ENCODE data around the gene STRIT1.
A peak's percentile ranks its signal among the peaks of the same experiment; 100 is the strongest.
"Not testable (repeated sequence)": the region's sequence is repeated elsewhere in the genome, so short reads cannot be mapped to it uniquely, and the experiment has no call there.

Gene STRIT1

GRCh38 chr3:155312781-155313180 lies 19.3 kb upstream of the STRIT1 start:
- DNase-seq: peak; percentile 50

GRCh38 chr3:155309581-155309980 lies 16.1 kb upstream of the STRIT1 start:
- no peak for DNase-seq

DNA sequence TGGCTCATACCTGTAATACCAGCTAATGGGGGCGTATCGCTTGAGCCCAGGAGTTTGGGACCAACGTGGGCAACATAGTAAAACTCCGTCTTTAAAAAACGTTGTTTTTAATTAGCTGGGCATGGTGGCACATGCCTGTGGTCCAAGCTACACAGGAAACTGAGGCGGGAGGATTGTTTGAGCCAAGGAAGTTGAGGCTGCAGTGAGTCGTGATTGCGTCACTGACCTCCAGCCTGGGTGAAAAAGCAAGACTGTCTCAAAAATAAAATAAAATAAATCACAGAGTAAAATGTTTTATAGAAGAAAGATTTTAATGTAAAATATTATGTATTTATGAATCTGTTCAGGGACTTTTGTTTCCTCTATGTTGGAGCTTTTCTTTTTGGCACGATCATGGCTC lies 15.3 kb upstream of the STRIT1 start:
- peak; percentile 64 for DNase-seq

DNA sequence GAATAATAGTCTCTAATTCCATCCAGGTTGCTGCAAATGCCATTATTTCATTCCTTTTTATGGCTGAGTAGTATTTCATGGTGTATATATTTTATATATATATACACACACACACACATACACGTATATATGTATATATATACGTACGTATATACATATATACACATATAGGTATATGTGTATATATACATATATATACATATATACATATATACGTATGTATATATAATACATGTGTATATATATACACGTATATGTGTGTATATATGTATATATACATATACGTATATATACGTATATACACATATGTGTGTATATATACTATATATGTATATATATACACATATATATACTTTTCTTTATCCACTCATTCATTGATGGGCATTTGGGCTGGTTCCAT lies 13.7 kb upstream of the STRIT1 start:
- DNase-seq: no peak

DNA sequence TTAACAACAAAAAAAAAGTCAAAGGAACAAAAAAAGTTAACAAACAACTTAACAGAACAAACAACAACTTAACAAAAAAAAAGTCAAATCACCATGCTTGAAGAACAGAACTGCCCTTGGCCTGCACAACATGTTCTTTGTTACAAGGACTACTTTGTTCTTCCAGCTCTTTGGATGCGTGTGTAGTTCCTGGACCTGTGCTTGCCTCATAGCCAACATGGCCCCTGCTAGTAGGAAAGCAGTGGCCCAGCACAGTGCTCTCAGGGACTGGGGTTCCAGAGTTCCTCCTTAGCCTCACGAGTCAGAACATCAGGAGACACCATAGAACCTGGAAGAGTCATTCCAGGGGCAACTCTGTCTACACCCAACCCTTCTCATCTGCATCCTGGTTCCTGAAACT lies 10.9 kb upstream of the STRIT1 start:
- no peak for DNase-seq

- DNase-seq: no peak
Observed at GRCh38 chr3:155303540-155304097, 10.1 kb upstream of the STRIT1 start.

GRCh38 chr3:155302891-155303290 lies 9.4 kb upstream of the STRIT1 start:
- no peak for DNase-seq

GRCh38 chr3:155302481-155302880 lies 9.0 kb upstream of the STRIT1 start:
- peak; percentile 67 for DNase-seq

GRCh38 chr3:155297100-155297499 lies 3.6 kb upstream of the STRIT1 start:
- no peak for DNase-seq

DNA sequence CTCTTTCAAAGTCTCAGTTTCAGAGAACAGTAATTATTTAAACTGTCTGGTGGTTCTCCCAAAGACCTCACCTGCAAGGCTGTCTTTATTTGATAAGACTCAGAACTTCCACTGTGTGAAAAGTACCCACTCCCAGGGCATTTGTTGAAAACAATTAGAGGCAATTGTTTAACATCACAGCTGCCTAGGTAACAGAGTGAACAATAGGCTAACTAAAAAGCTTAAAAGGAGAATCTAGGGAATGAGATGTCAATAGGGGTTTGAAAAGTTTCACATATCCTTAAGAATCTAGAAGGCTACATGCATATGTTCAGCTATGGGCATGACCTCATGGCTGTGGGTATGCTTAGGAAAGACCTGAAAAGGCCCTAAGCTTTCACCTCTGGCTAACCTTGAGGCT lies 2.9 kb upstream of the STRIT1 start:
- no peak for DNase-seq

GRCh38 chr3:155292693-155293092 lies 790 bp downstream of the STRIT1 start:
- no peak for DNase-seq

- DNase-seq: peak; percentile 25
Observed at GRCh38 chr3:155292133-155292532, 1.4 kb downstream of the STRIT1 start.

DNA sequence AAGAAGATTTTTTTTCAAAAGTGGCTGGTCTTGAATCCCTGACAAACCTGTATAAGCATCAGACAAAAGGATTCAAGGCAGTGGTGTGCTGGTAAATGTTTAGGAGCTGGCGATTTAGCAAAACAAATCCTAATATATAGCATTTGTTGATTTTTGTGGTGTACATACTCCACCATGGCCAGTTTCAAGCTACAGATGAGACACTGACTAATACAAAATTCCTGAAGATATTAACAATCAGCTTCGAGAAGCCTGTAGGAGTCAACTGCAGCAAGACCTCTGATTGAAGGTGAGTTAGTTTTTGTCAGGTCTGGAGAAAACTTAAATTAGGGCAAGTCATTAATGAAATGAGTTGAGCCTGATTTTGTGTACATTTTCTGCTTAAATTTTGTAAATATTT lies 6.7 kb downstream of the STRIT1 start:
- peak; percentile 33 for DNase-seq

GRCh38 chr3:155285936-155286335 lies 7.5 kb downstream of the STRIT1 start:
- DNase-seq: no peak

DNA sequence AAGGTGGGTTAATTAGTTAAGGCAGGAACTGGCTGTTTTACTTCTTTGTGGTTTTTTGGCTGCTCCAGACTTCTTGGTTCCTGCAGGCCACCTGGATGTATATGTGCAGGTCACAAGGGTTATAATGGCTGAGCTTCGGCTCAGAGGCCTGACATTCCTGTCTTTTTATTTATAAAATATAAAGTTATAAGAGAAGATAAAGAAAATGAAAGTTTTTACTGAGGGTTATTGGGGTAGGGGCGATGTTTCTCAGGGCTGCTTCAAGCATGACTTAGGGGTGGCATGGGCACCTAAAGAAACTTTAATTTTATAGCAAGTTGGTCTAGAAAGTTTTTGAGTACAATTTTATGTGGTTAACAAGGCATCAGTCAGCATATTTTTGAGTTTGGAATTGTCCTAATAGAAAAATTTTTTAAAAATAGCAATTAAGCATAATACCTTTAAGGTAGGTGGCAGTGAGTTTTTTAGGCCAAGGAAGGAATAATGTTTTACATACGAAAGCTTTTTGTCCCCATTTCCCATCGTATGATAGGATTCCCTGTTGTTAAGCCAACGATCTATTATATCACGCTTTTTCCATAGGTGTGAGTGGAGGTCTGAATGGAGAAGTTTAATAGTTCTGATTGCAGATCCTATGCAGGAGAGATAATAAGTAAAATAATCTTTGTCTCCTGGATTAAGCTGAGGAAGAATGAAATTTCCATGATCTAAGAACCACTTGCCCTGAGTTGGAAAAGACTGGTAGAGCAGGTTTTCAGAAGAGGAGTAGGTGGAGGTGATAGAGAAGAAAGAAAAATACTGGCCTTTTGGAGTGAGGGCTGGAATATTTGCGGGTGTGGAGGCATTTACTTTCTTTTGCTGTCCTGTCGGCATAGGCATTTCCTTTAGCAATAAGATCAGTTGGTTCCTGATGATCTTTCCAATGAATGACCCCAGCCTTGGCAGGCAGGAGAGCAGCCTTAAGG lies 10.1 kb downstream of the STRIT1 start:
- DNase-seq: no peak

DNA sequence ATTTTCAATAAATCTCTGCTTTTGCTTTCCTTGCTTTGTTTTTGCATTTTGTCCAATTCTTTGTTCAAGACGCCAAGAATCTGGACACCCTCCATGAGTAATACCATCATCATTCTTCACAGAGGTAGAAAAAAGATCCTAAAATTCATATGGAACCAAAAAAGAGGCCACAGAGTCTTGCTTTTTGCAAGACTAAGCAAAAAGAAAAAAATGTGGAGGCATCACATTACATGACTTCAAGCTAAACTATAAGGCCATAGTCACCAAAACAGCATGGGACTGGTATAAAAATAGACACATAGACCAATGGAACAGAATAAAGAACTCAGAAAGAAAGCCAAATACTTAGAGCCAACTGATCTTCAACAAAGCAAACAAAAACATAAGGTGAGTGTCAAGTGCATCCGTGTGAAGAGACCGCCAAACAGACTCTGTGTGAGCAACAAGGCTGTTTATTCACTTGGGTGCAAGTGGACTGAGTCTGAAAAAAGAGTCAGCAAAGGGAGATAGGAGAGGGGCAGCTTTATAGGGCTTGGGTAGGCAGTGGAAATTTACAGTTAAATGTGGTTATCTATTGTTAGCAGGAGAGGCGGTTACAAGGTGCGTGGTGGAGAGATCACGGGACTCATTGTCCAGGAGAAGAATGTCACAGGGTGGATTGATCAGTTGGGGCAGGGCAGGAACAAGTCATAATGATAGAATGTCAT lies 10.9 kb downstream of the STRIT1 start:
- DNase-seq: peak; percentile 82

DNA sequence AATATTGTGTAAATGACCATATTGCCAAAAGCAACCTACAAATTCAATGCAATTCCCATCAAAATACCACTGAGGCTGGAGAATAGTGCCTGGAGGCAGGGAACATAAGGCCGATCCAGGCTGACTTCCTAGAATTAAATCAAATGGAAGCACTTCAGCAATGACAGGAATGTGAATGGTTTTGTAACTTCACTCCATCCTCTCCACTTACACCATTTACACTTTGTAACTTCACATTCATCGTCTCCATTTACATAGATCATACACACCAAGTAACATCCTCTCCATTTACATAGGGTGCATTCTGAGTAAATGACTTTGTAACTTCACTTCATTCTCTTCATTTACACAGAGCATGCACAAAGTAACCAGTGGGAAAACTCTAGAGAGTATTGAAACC lies 11.6 kb downstream of the STRIT1 start:
- DNase-seq: peak; percentile 67

GRCh38 chr3:155276089-155276488 lies 17.4 kb downstream of the STRIT1 start:
- not testable (repeated sequence) for DNase-seq

DNA sequence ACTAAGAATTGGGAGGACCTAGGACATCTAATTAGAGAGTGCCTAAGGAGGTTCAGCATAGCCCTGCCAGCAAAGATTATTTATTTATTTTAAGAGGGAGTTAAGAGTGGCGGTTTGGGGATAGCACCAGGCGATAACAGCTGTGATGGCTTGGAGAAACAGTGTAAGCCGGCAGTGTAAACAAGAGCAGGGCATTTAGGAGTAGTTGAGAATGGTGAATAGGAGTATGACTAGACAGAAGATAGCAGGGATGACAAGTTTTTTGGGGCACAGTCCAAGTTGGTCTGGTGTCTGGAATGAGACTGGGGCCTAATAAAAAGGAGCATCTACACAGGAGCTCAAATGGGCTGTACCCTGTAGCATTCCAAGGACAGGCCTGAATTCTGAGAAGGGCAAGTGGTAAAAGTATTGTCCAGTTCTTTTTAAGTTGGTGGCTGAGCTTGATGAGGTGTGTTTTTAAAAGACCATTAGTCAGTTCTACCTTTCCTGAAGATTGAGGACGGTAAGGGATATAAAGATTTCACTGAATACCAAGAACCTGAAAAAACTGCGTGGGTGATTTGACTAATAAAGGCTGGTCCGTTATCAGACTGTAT lies 18.2 kb downstream of the STRIT1 start:
- not testable (repeated sequence) for DNase-seq

DNA sequence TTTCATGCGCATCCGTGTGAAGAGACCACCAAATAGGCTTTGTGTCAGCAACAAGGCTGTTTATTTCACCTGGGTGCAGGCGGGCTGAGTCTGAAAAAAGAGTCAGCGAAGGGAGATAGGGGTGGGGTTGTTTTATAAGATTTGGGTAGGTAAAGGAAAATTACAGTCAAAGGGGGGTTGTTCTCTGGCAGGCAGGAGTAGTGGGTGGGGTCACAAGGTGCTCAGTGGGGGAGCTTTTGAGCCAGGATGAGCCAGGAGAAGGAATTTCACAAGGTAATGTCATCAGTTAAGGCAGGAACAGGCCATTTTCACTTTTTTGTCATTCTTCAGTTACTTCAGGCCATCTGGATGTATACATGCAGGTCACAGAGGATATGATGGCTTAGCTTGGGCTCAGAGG lies 19.0 kb downstream of the STRIT1 start:
- not testable (repeated sequence) for DNase-seq

DNA sequence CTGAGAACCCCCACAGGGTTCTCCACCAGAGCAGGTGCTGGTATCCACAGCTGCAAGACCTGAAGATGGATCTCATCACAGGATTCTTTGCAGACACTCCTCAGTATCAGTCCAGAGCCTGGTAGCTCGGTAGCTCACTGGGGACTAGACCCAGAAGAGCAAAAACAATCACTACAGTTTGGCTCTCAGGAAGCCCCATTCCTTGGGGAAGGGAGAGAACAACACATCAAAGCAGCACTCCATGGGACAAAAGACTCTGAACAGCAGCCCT lies 22.2 kb downstream of the STRIT1 start:
- DNase-seq: no peak

- peak; percentile 29 for DNase-seq
Observed at GRCh38 chr3:155270485-155271342, 22.8 kb downstream of the STRIT1 start.

DNA sequence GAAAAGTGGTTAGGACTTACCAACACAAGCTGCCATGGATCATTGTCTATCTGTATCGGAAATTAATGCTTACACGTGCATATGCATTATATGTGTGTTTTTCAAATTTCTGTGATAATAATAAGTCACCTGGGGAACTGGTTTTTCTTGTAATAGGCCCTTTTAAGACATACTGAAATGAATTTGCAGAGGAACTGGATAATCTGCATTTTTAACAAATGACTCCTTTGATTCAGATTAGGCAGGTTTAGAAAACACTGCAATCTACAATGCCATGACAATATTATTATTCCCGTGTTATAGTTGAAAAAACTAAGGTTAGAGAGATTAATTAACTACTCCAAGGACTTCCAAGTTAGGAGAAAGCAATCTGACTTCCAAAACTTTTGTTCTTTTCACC lies 23.4 kb downstream of the STRIT1 start:
- DNase-seq: no peak
